B cell (primary cell): Measurements from ENCODE around the gene GRID2.

Experiments used
- EZH2 ChIP-seq: IDR thresholded peaks from 2 replicates; pipeline ENCODE4 v1.6.1; 2012; ENCODE audit warnings: borderline replicate concordance, low read depth, mild to moderate bottlenecking, moderate library complexity, low read length; ENCODE audit not compliant: insufficient read depth, poor library complexity, severe bottlenecking
- TF ChIP-seq, protein P1 (sequence below): fragments of 200-600 bp; IDR thresholded peaks from one replicate; pipeline ENCODE4 v1.8.0; 2022; ENCODE audit warnings: antibody characterized with exemption, mild to moderate bottlenecking

DNA sequence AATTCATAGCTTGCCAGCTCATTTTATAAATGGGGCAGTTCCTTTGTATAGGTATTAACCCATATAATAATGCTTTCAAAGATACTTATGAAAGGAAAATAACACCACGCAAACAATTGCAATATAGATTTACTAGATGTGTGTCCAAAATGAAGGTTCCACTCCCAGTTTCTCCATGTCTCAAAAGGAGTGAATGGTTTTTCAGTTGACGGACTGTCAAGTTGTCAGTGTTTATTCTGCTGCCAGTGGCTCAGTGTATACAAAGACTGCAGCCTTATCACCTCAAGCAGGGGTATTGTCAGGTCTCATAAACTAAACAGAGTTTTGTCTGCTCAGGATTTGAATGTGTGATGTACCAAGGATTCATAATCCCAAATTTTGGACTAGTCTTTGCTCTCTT lies 939.5 kb downstream of the GRID2 start:
- TF ChIP-seq, protein P1, sequence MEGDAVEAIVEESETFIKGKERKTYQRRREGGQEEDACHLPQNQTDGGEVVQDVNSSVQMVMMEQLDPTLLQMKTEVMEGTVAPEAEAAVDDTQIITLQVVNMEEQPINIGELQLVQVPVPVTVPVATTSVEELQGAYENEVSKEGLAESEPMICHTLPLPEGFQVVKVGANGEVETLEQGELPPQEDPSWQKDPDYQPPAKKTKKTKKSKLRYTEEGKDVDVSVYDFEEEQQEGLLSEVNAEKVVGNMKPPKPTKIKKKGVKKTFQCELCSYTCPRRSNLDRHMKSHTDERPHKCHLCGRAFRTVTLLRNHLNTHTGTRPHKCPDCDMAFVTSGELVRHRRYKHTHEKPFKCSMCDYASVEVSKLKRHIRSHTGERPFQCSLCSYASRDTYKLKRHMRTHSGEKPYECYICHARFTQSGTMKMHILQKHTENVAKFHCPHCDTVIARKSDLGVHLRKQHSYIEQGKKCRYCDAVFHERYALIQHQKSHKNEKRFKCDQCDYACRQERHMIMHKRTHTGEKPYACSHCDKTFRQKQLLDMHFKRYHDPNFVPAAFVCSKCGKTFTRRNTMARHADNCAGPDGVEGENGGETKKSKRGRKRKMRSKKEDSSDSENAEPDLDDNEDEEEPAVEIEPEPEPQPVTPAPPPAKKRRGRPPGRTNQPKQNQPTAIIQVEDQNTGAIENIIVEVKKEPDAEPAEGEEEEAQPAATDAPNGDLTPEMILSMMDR: no peak
- no peak for TF ChIP-seq EZH2
